ENCODE results near the gene HLA-DPB1. TPM values are rescaled to one million over a fixed set of nuclear protein-coding genes. Genes with fewer than 3 reads are reported as not detected.

HLA-DPB1 gene
- polyA plus RNA-seq, 3 donors, result 569 to 682 (median 676) TPM

- Histone ChIP-seq H4K20me1 (ENCODE audit: insufficient read depth, low read length) (peaks cover 21% of the 10 kb centered on the region), H3K4me2 (replicated peaks; ENCODE audit: extremely low read depth, low read length, poor library complexity, severe bottlenecking) (peak overlapping the region; percentile 96), H2AFZ (ENCODE audit: insufficient read depth, low read depth, low read length, poor library complexity, severe bottlenecking) (no peak overlapping the region), H3K79me2 (ENCODE audit: insufficient read depth, low read length) (peaks cover 76% of the 10 kb centered on the region), H3K4me1 (ENCODE audit: control insufficient read depth in 1 of 2, insufficient read depth in 2 of 2, low read length in 2 of 2) (peaks cover 70 to 89% of the 10 kb centered on the region in 2 donors), H3K9ac (ENCODE audit: insufficient read depth, low read length, poor library complexity, severe bottlenecking) (no peak overlapping the region), H3K27ac (ENCODE audit: low read depth in 1 of 2, low read length in 2 of 2) (peak overlapping the region; percentile 80 to 88), H3K4me3 (replicated peaks in 1 of 3; ENCODE audit: low read depth in 2 of 3, low read length in 3 of 3) (peak overlapping the region in 2 of 3 experiments; percentile 95 to 100), H3K27me3 (ENCODE audit: control insufficient read depth in 2 of 2, insufficient read depth in 2 of 2, low read length in 2 of 2) (no peaks in the 10 kb centered on the region), H3K36me3 (replicated peaks in 1 of 2; ENCODE audit: control insufficient read depth in 1 of 2, insufficient read depth in 2 of 2, low read length in 2 of 2) (peaks cover 2 to 8% of the 10 kb centered on the region in 2 donors), H3K9me3 (replicated peaks in 1 of 2; ENCODE audit: control insufficient read depth in 1 of 2, insufficient read depth in 1 of 2, low read length in 2 of 2) (no peaks in the 10 kb centered on the region)
- Mint-ChIP-seq H3K4me1 (peaks cover 74% of the 10 kb centered on the region), H3K27me3 (ENCODE audit: low read depth in 3 of 3) (peaks cover 0 to 4% (median 0%) of the 10 kb centered on the region in 3 donors), H3K9me3 (no peaks in the 10 kb centered on the region), H3K36me3 (peaks cover 30 to 53% of the 10 kb centered on the region in 2 donors), H3K4me3 (peak overlapping the region; percentile 73 to 96), H3K27ac (peak overlapping the region; percentile 94 to 98 (median 97))
- no peak for TF ChIP-seq CTCF (IDR thresholded peaks at IDR 0.05)
- WGBS (ENCODE audit: insufficient coverage), result 97% methylated on average over 3 of the region's 4 CpGs
- intact Hi-C loops (cut with micrococcal nuclease), result no loop called here
- no peak for DNase-seq
Measured at GRCh38 chr6:33075208-33075567, 602 bp upstream of the HLA-DPB1 start.

- Histone ChIP-seq H3K27ac (ENCODE audit: low read depth in 1 of 2, low read length in 2 of 2) (peak overlapping the region; percentile 79 to 88), H4K20me1 (ENCODE audit: insufficient read depth, low read length) (peaks cover 31% of the 10 kb centered on the region), H3K9ac (ENCODE audit: insufficient read depth, low read length, poor library complexity, severe bottlenecking) (peak overlapping the region; percentile 73), H3K4me1 (ENCODE audit: control insufficient read depth in 1 of 2, insufficient read depth in 2 of 2, low read length in 2 of 2) (peaks cover 72 to 89% of the 10 kb centered on the region in 2 donors), H2AFZ (ENCODE audit: insufficient read depth, low read depth, low read length, poor library complexity, severe bottlenecking) (peak overlapping the region; percentile 70), H3K79me2 (ENCODE audit: insufficient read depth, low read length) (peaks cover 63% of the 10 kb centered on the region), H3K27me3 (ENCODE audit: control insufficient read depth in 2 of 2, insufficient read depth in 2 of 2, low read length in 2 of 2) (no peaks in the 10 kb centered on the region), H3K9me3 (replicated peaks in 1 of 2; ENCODE audit: control insufficient read depth in 1 of 2, insufficient read depth in 1 of 2, low read length in 2 of 2) (no peaks in the 10 kb centered on the region), H3K4me2 (replicated peaks; ENCODE audit: extremely low read depth, low read length, poor library complexity, severe bottlenecking) (peak overlapping the region; percentile 96), H3K36me3 (replicated peaks in 1 of 2; ENCODE audit: control insufficient read depth in 1 of 2, insufficient read depth in 2 of 2, low read length in 2 of 2) (peaks cover 9 to 18% of the 10 kb centered on the region in 2 donors), H3K4me3 (replicated peaks in 1 of 3; ENCODE audit: low read depth in 2 of 3, low read length in 3 of 3) (peak overlapping the region; percentile 75 to 100 (median 95))
- intact Hi-C loops (cut with micrococcal nuclease), result no loop called here
- H3K36me3 Mint-ChIP-seq, result peaks cover 40 to 55% of the 10 kb centered on the region in 2 donors
- 17% methylated on average over 2 of the region's 3 CpGs for WGBS (ENCODE audit: insufficient coverage)
- peak overlapping the region; percentile 94 to 98 (median 96) for H3K27ac Mint-ChIP-seq
- peaks cover 73% of the 10 kb centered on the region for H3K4me1 Mint-ChIP-seq
- H3K4me3 Mint-ChIP-seq, result peak overlapping the region; percentile 94 to 96
- no peaks in the 10 kb centered on the region for H3K9me3 Mint-ChIP-seq
- DNase-seq, result no peak
- peaks cover 0 to 4% (median 2%) of the 10 kb centered on the region in 3 donors for H3K27me3 Mint-ChIP-seq (ENCODE audit: low read depth in 3 of 3)
- no peak for TF ChIP-seq CTCF (IDR thresholded peaks at IDR 0.05)
Measured at GRCh38 chr6:33076406-33076934, 680 bp downstream of the HLA-DPB1 start.
